ENCODE results near the gene VOPP1.
"Not testable (repeated sequence)": the region's sequence is repeated elsewhere in the genome, so short reads cannot be mapped to it uniquely, and the experiment has no call there.

Gene VOPP1

GRCh38 chr7:55512635-55513191, 59.6 kb downstream of the VOPP1 start:
- DNase-seq (ENCODE audit: insufficient read length, low spot score) (no peak), FAIRE-seq (no peak)
- TF ChIP-seq POLR2A (IDR thresholded peaks at IDR 0.05; ENCODE audit: low read depth, low read length): no peak

DNA sequence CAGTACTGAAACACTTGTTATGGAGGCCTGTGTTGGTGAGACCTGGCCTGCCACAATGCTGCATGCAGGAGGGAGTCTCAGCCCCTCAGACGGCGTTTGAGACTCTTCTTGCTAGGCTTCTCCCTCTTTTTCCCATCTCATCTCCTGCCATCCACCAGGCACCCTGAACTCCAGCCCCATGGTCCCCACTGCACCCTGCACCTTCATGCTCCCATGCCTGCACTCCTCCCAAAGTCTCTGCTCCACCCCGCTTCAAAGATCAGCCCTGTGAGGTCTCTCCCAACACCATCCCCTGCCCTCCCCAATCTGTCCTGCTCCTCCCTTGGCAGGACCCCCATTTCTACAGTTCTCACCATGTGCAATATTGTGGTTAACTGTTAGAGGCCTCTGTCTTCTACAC, 61.7 kb downstream of the VOPP1 start:
- TF ChIP-seq POLR2A (IDR thresholded peaks at IDR 0.05; ENCODE audit: low read depth, low read length): no peak
- no peak for DNase-seq (ENCODE audit: insufficient read length, low spot score)
- no peak for FAIRE-seq

DNA sequence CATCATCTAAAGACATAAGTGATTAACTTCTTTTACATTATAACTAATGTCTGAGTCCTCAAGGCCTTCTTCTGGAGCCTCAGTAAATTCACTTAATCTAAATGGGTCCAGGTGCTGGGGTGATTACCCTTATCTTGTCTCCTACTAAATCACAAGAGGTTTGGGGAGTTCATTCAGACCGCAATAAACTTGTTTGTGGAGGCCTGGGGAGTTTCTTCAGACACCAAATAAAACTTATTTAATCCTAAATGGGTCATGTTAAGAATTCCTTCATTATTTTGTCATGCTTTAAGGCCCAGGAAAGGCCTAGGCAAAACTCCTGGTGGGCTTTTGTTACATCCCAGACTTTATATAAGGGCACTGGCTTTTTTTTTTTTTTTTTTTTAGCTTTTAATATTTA, 62.1 kb downstream of the VOPP1 start:
- FAIRE-seq; DNase-seq (ENCODE audit: insufficient read length, low spot score): not testable (repeated sequence)

DNA sequence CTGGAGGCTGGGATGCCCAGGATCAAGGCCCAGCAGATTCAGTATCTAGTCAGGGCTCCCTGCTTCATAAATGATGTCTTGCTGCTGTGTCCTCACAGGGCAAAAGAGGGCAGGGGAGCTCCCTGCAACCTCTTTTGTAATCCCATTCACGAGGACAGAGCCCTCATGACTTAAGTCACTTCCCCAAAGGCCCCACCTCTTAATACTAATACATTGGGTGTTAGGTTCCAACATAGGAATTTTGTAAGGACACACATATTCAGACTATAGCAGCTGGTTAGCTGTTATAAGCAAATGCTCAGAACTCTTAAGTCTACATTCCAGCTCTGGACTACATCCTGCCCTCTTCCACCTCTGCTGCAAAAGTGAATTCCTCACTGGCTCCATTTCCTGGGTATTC, 63.0 kb downstream of the VOPP1 start:
- FAIRE-seq (no peak), DNase-seq (ENCODE audit: insufficient read length, low spot score) (no peak)
- no peak for TF ChIP-seq POLR2A (IDR thresholded peaks at IDR 0.05; ENCODE audit: low read depth, low read length)

DNA sequence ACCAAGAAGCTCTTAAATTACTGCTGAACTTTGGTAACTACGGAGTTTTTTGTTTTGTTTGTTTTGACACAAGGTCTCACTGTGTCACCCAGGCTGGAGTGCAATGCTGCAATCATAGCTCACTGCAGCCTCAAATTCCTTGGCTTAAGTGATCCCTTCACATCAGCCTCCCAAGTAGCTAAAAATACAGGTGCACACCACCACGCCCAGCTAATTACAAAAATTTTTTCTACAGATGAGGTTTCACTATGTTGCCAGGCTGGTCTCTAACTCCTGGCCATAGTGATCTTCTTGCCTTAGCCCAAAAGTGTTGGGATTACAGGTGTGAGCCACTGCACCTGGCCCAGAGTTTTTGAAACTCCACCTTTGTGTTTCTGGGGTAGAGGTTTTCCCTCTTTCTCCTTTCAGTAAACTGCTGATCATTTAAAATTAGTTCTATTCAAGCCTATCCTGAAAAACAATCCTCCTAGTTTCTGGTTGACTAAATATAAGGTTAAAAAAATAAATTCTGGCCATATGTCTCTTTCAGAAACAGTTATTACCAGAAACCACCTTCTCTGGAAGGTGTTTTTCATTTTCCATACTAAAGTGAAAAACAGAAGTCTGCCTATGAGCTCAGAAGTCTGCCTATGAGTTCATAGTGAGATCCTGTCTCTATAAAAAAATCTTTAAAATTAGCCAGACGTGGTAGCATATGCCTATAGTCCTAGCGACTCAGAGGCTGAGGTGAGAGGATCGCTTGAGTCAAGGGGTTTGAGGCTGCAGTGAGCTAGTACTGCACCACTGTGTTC, 63.9 kb downstream of the VOPP1 start:
- TF ChIP-seq POLR2A (IDR thresholded peaks at IDR 0.05; ENCODE audit: low read depth, low read length): no peak
- no peak for DNase-seq (ENCODE audit: insufficient read length, low spot score)
- FAIRE-seq: no peak

GRCh38 chr7:55507743-55508142, 64.6 kb downstream of the VOPP1 start:
- no peak for DNase-seq (ENCODE audit: insufficient read length, low spot score)
- FAIRE-seq: no peak
- no peak for TF ChIP-seq POLR2A (IDR thresholded peaks at IDR 0.05; ENCODE audit: low read depth, low read length)

- no peak for FAIRE-seq
- TF ChIP-seq POLR2A (IDR thresholded peaks at IDR 0.05; ENCODE audit: low read depth, low read length): no peak
- no peak for DNase-seq (ENCODE audit: insufficient read length, low spot score)
These were observed 67.2 kb downstream of the VOPP1 start for GRCh38 chr7:55504967-55505658.

DNA sequence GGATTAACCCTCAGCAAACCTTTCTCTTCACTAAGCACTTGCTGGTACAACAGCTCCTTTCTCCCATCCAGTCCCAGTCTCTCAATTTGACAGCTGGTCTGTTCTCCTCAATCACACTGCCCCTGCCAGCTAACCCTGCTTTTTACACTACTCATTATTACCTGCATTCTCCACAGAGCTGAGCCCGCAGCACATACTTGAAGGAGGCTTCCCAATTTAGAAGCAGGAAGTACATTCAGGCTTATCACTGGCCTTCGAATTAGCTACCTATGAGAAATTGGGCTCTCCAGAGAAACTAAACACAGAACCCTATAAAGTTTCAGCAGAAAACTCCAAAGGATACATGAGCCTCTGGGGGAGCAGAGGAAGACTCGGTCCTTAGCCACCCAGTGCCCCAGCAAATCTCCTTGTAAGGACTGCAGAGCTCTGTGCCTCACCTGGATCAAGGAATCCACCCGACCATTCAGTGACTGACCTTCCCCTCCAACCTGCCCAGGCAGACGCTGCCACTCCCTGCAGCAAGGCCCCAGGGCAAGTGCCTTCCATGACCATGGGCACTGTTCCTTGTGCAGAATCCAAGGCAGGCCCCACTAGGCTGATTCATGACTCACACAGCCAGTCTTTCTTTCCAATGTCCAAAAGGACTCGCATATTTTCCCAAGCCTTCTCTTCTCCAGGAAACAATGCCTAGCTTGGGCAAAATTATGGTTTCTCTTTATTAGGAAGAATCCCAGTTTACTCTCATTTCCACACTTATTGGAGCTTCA, 68.0 kb downstream of the VOPP1 start:
- TF ChIP-seq POLR2A (IDR thresholded peaks at IDR 0.05; ENCODE audit: low read depth, low read length): no peak
- DNase-seq (ENCODE audit: insufficient read length, low spot score): peak; percentile 69
- no peak for FAIRE-seq

DNA sequence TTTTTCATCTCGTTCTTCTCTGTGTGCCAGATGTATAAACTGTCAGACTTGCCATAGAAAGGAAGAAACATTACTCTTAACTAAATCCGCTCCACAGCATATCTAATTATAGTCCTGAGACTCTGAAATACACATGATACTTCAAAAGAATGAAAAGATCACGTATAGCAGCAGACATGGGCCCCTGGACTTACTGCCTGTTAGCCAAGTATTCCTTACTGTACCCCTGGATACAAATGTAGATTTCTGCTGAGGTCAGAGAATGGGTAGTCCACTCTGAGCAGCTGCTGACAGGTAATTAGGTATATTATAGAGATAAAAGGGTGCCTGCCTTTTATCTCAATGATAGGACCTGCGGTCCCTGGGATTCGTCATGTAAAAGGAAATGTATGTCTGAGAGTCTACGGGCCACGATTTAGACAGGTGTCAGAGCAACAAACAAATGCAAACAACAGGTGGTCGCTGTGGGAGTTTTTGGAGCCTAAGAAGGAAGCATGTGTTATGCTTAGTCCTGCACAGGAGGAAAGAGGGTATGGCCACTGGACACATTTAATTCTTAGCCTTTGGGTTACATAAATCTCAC, 69.4 kb downstream of the VOPP1 start:
- no peak for TF ChIP-seq POLR2A (IDR thresholded peaks at IDR 0.05; ENCODE audit: low read depth, low read length)
- FAIRE-seq: no peak
- no peak for DNase-seq (ENCODE audit: insufficient read length, low spot score)

DNA sequence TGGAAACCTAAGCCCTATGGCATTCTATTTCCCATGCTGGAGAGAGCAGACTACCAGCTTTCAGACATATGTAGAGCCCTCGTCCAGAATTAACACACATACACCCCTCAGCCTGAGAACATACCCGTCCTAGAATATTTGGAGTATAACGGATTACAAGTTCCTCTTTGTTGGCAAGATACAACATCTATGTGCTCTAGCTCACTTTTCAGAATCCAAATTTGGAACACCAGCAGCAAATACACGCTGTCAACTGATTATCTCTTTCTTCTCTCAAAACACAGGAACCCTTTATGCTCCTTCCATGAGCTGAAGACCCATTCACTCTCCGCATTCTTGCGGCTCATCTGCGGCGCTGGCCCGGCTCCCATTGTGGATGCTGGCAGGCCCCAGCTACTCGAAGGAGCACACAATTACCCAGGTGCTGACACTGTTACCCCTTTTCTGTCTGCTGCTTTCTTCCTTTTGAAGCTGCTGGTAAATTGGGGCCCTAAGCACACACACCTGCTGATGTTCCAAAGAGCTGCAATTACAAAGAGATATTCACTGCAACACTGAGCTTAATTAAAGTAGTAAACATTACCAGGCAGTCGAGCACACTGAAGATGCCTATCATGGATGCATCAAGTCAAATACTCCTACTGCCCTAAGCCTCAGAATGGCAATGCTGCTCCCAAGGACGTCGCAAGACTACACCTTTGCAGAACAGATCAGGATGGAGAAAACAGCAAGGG, 70.0 kb downstream of the VOPP1 start:
- FAIRE-seq (no peak), DNase-seq (ENCODE audit: insufficient read length, low spot score) (no peak)
- no peak for TF ChIP-seq POLR2A (IDR thresholded peaks at IDR 0.05; ENCODE audit: low read depth, low read length)

- no peak for TF ChIP-seq POLR2A (IDR thresholded peaks at IDR 0.05; ENCODE audit: low read depth, low read length)
- FAIRE-seq: no peak
- no peak for DNase-seq (ENCODE audit: insufficient read length, low spot score)
These were observed 70.7 kb downstream of the VOPP1 start for GRCh38 chr7:55501611-55502010.

DNA sequence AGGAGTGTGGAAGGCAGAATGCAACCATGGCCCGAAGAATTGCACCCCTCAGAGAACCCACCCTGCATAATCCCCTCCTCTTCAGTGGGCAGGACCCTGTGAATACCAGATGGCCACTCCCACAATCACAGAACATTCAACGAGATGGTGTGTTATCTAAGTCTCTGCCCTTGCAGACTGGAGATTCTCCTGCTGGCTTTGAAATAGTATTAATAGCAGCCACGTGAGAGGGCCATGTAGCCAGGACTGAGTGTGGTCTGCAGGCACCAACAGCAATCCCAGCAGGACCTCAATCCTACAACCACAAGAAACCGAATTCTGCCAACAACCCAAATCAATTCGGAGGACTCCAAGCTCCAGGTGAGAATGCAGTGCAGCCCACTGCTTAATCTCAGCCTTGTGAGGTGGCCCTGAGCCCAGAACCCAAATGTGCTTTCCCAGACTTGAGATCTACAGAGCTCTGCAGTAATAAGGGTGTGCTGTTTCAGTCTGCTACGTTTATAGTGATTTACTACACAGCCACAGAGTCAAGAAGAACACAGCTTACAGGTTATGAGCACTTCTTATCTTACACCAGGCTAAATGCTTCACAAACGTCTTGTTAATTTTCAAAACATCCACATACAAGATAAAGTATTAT, 72.1 kb downstream of the VOPP1 start:
- no peak for TF ChIP-seq POLR2A (IDR thresholded peaks at IDR 0.05; ENCODE audit: low read depth, low read length)
- FAIRE-seq: no peak
- DNase-seq (ENCODE audit: insufficient read length, low spot score): no peak

DNA sequence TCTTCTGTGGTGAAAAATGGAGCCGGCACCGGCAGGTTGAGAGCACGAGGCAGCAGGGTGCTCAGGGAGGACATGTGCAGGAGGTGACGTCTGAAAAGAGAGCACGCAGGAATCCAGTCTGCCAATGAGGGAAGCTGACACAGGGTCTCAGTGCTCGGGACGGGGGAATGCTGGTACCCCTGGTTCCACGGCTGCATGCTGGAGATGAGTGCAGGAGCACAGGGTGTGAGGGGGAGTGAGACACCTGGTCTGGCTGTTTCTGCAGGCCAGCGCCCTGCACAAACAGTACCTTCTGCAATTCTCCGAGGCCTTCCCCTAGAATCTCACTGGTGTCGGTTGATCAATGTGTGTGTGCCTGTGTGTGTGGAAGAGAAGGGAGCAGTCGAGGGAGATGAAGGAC, 72.7 kb downstream of the VOPP1 start:
- TF ChIP-seq POLR2A (IDR thresholded peaks at IDR 0.05; ENCODE audit: low read depth, low read length): no peak
- no peak for DNase-seq (ENCODE audit: insufficient read length, low spot score)
- no peak for FAIRE-seq

All from H54 (cell line).